GM23338 (cell line): ENCODE data around the gene JAZF1. TPM values are rescaled to one million over a fixed set of nuclear protein-coding genes. Genes with fewer than 3 reads are reported as not detected.

Experiments
- ATAC-seq: fragments of 200-7000 bp; cut with Tn5 transposase; 3 replicates; pipeline ENCODE4 v1.9.1; 2020
- DNase-seq: peaks from one replicate; pipeline ENCODE4 v3.0.0-alpha.2; 2015; ENCODE audit warnings: low spot score
- H2AFZ ChIP-seq: fragments of 200-600 bp; sonication (generic); 2 replicates; pipeline ENCODE4 v1.8.0; 2016; ENCODE audit warnings: antibody characterized with exemption, mild to moderate bottlenecking, moderate library complexity
- H3F3A ChIP-seq: fragments of 200-600 bp; sonication (generic); replicated peaks from 2 replicates; pipeline ENCODE4 v1.8.0; 2017; ENCODE audit warnings: antibody characterized with exemption, mixed run types, low read depth
- H3K27ac ChIP-seq: fragments of 200-600 bp; sonication (generic); 2 replicates; pipeline ENCODE4 v1.6.1; 2016; ENCODE audit warnings: low read depth
- H3K27me3 ChIP-seq: fragments of 200-600 bp; sonication (generic); 2 replicates; pipeline ENCODE4 v1.8.0; 2016; ENCODE audit warnings: mild to moderate bottlenecking, mixed run types, moderate library complexity; ENCODE audit not compliant: insufficient read depth
- H3K36me3 ChIP-seq: fragments of 200-600 bp; sonication (generic); 2 replicates; pipeline ENCODE4 v1.8.0; 2016; ENCODE audit warnings: mild to moderate bottlenecking; ENCODE audit not compliant: insufficient read depth
- H3K4me1 ChIP-seq: fragments of 200-600 bp; sonication (generic); 2 replicates; pipeline ENCODE4 v1.8.0; 2016; ENCODE audit warnings: mild to moderate bottlenecking, moderate library complexity; ENCODE audit not compliant: insufficient read depth
- H3K4me2 ChIP-seq: fragments of 200-600 bp; sonication (generic); 2 replicates; pipeline ENCODE4 v1.7.1; 2017; ENCODE audit warnings: mixed run types
- H3K4me3 ChIP-seq: fragments of 200-600 bp; sonication (generic); 2 replicates; pipeline ENCODE4 v1.6.1; 2016; ENCODE audit warnings: mixed run types
- H3K79me2 ChIP-seq: fragments of 200-600 bp; sonication (generic); replicated peaks from 2 replicates; pipeline ENCODE4 v1.8.0; 2017; ENCODE audit warnings: mild to moderate bottlenecking; ENCODE audit not compliant: insufficient read depth
- H3K9me2 ChIP-seq: fragments of 200-600 bp; sonication (generic); 2 replicates; pipeline ENCODE4 v1.8.0; 2017; ENCODE audit not compliant: insufficient read depth
- H4K20me1 ChIP-seq: fragments of 200-600 bp; sonication (generic); replicated peaks from 2 replicates; pipeline ENCODE4 v1.8.0; 2017; ENCODE audit warnings: mild to moderate bottlenecking; ENCODE audit not compliant: insufficient read depth
- H3K27ac Mint-ChIP-seq: 2 replicates; pipeline ENCODE4 v1.8.0; 2020; ENCODE audit warnings: inconsistent platforms, mild to moderate bottlenecking, moderate library complexity, mixed read lengths
- H3K27me3 Mint-ChIP-seq: 3 replicates; pipeline ENCODE4 v1.8.0; 2022; ENCODE audit warnings: low read depth, mild to moderate bottlenecking, moderate library complexity, mixed read lengths, inconsistent platforms; ENCODE audit not compliant: insufficient read depth, poor library complexity
- H3K36me3 Mint-ChIP-seq: 3 replicates; pipeline ENCODE4 v1.8.0; 2021; ENCODE audit warnings: low read depth, mild to moderate bottlenecking, inconsistent platforms, moderate library complexity, mixed read lengths
- H3K4me1 Mint-ChIP-seq: 3 replicates; pipeline ENCODE4 v1.8.0; 2020; ENCODE audit warnings: mild to moderate bottlenecking, inconsistent platforms, mixed read lengths
- H3K4me3 Mint-ChIP-seq: 3 replicates; pipeline ENCODE4 v1.8.0; 2021; ENCODE audit warnings: moderate library complexity, mild to moderate bottlenecking, inconsistent platforms, mixed read lengths
- H3K9me3 Mint-ChIP-seq: 3 replicates; pipeline ENCODE4 v1.8.0; 2020; ENCODE audit warnings: moderate library complexity, mild to moderate bottlenecking, inconsistent platforms, mixed read lengths
- CTCF ChIP-seq, 2 experiments: fragments of 200-600 bp in 1 of 2; sonication (generic) in 1 of 2; conservative IDR thresholded peaks; 2 replicates each; pipeline versions ENCODE4 v1.5.1 to v1.6.1; 2016 to 2017; ENCODE audit warnings: antibody characterized with exemption in 2 of 2, low read depth in 2 of 2, mild to moderate bottlenecking in 2 of 2, moderate library complexity in 1 of 2
- ETS1 ChIP-seq: IDR thresholded peaks from 2 replicates; pipeline ENCODE4 v1.6.1; 2016; ENCODE audit warnings: antibody characterized with exemption
- EZH2 ChIP-seq: fragments of 200-600 bp; sonication (generic); IDR thresholded peaks from one replicate; pipeline ENCODE4 v1.8.0; 2017; ENCODE audit warnings: antibody characterized with exemption, mild to moderate bottlenecking, low read depth; ENCODE audit not compliant: unreplicated experiment
- EZH2phosphoT487 ChIP-seq: fragments of 200-600 bp; sonication (generic); IDR thresholded peaks from one replicate; pipeline ENCODE4 v1.8.1; 2018; ENCODE audit warnings: antibody characterized with exemption; ENCODE audit not compliant: unreplicated experiment
- JUNB ChIP-seq: IDR thresholded peaks from one replicate; pipeline ENCODE4 v1.6.1; 2016; ENCODE audit warnings: antibody characterized with exemption; ENCODE audit not compliant: unreplicated experiment
- NANOG ChIP-seq: IDR thresholded peaks from 2 replicates; pipeline ENCODE4 v1.6.1; 2016; ENCODE audit warnings: antibody characterized with exemption, borderline replicate concordance
- POLR2AphosphoS5 ChIP-seq: IDR thresholded peaks from 2 replicates; pipeline ENCODE4 v1.6.1; 2016; ENCODE audit warnings: antibody characterized with exemption, low read depth
- REST ChIP-seq: IDR thresholded peaks from one replicate; pipeline ENCODE4 v1.6.1; 2018; ENCODE audit warnings: antibody characterized with exemption; ENCODE audit not compliant: unreplicated experiment
- ZNF114 ChIP-seq: fragments of 250-450 bp; sonication (Bioruptor Pico); IDR thresholded peaks from 2 replicates; pipeline ENCODE4 v1.5.0; 2020; ENCODE audit warnings: mild to moderate bottlenecking, moderate library complexity
- ZNF462 ChIP-seq: fragments of 250-450 bp; sonication (Bioruptor Pico); IDR thresholded peaks from 2 replicates; pipeline ENCODE4 v1.5.0; 2020; ENCODE audit warnings: mild to moderate bottlenecking, moderate library complexity
- polyA plus RNA-seq: library from polyadenylated mRNA; unstranded; fragments of >200 nt; fragmentation: Nextera tagmentation; extraction: Ambion mirVana; gene quantifications from 2 replicates; pipeline ENCODE4 v1.2.1, GENCODE V29; 2016
- total RNA-seq: library from RNA; depleted of rRNA; stranded (reverse); fragments of >200 nt; shearing (Covaris generic); gene quantifications from 2 replicates; pipeline ENCODE4 v1.2.3, GENCODE V29; 2014

Gene JAZF1
- total and polyA plus RNA-seq, 2 experiments from 2014 or later: 12.2 to 22.2 TPM

- H3K4me1 Mint-ChIP-seq: peaks cover 15% of the 10 kb centered on the region
- H3K79me2 ChIP-seq: no peaks in the 10 kb centered on the region
Measured at GRCh38 chr7:27875061-27875460, 305.5 kb downstream of the JAZF1 start.

More at GRCh38 chr7:27875061-27875460, 305.5 kb downstream of the JAZF1 start:
- H3K36me3 Mint-ChIP-seq: no peaks in the 10 kb centered on the region
- no peak overlapping the region for H3K27ac Mint-ChIP-seq
- no peak for ATAC-seq
- peaks cover 7% of the 10 kb centered on the region for H3K27me3 Mint-ChIP-seq
- H3K9me3 Mint-ChIP-seq: no peaks in the 10 kb centered on the region
- Histone ChIP-seq H3K4me2 (no peak overlapping the region), H3K36me3 (no peaks in the 10 kb centered on the region), H3K4me3 (no peak overlapping the region), H3K4me1 (no peaks in the 10 kb centered on the region; the same call in none of the 2 replicates), H2AFZ (no peak overlapping the region), H3K27me3 (no peaks in the 10 kb centered on the region), H3K27ac (no peak overlapping the region), H4K20me1 (no peaks in the 10 kb centered on the region; the same call in 1 of the 2 replicates), H3F3A (no peaks in the 10 kb centered on the region), H3K9me2 (0 out of 2 replicates have a peak, but pooled peaks cover 7% of the 10 kb centered on the region)
- no peak for DNase-seq
- TF ChIP-seq ETS1 (no peak), EZH2phosphoT487 (no peak), EZH2 (no peak), REST (no peak), NANOG (no peak), CTCF (conservative IDR thresholded peaks at IDR 0.05; ENCODE audit: low read depth in 2 of 2) (no peak), ZNF114 (CRISPR knock-in tag) (no peak), ZNF462 (CRISPR knock-in tag) (no peak), POLR2AphosphoS5 (no peak), JUNB (no peak)
- no peak overlapping the region for H3K4me3 Mint-ChIP-seq
